GM13977 (cell line): ENCODE data around the gene UCK2.

Source experiments
- DNase-seq: peaks from one replicate; pipeline ENCODE4 v3.0.0; 2012; ENCODE audit warnings: low spot score
- in situ Hi-C: fragments of 300-500 bp; cut with MboI; formaldehyde crosslinking; loops from one replicate; pipeline ENCODE4 v1.12.0; 2022; ENCODE audit warnings: low sequenced_read_pairs, low pct_unique_long_range_greater_than_20kb, mixed read lengths, inconsistent platforms; ENCODE audit not compliant: unreplicated experiment
- TF ChIP-seq, protein P1 (sequence below): IDR thresholded peaks from 2 replicates; pipeline ENCODE4 v1.5.1; 2012; ENCODE audit warnings: mild to moderate bottlenecking, control low read depth; ENCODE audit not compliant: insufficient read depth; ENCODE audit errors: extremely low read depth, missing control alignments

UCK2 gene

DNA sequence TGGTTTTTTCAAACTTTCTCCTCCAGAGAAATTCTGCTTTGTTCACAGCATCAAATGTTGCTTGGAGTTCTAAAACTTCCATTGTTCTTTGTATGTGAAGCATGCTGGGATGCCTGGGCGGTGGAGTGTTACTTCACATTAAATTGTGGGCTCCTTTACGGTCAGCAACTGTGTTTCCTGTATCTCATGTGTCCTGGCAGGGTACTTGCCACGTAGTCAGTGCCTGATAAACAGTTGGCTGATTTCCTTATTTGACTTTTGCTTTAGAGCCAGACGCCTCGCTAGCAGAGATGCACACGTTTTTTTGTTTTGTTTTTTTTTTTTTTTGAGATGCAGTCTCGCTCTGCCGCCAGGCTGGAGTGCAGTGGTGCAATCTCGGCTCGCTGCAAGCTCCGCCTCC lies 96.7 kb downstream of the UCK2 start:
- in situ Hi-C loops, result no loop called here
- TF ChIP-seq, protein P1, sequence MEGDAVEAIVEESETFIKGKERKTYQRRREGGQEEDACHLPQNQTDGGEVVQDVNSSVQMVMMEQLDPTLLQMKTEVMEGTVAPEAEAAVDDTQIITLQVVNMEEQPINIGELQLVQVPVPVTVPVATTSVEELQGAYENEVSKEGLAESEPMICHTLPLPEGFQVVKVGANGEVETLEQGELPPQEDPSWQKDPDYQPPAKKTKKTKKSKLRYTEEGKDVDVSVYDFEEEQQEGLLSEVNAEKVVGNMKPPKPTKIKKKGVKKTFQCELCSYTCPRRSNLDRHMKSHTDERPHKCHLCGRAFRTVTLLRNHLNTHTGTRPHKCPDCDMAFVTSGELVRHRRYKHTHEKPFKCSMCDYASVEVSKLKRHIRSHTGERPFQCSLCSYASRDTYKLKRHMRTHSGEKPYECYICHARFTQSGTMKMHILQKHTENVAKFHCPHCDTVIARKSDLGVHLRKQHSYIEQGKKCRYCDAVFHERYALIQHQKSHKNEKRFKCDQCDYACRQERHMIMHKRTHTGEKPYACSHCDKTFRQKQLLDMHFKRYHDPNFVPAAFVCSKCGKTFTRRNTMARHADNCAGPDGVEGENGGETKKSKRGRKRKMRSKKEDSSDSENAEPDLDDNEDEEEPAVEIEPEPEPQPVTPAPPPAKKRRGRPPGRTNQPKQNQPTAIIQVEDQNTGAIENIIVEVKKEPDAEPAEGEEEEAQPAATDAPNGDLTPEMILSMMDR, result no peak
- no peak for DNase-seq

DNA sequence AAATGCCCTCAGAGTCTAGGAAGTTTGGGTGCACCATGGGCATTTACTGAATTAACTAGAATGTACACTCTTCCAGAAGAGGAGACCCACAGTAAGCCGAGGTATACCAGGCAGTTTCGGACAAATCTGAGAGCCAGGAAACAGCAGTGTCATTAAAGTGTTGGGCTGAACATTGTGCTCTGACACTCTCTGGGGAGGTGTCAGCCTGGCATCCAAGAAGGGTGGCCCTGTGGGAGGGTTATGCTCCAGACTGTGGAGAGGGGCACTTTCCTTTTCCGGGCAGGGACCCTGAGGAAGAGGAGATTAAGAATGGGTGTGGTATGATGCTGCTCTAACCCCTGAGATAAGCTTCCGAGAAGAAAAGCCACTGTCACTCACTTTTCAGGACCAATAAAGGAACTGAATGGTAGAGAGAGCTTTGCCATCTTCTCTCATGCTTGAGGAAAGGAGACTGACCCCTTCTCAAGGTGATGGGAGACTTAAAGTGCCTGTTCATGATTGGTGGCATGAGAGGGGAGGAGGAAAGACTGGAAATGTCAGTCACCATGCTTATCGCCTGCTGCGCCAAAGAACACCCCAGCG lies 98.2 kb downstream of the UCK2 start:
- TF ChIP-seq, protein P1, result no peak
- in situ Hi-C loops, result no loop called here
- DNase-seq, result no peak

DNA sequence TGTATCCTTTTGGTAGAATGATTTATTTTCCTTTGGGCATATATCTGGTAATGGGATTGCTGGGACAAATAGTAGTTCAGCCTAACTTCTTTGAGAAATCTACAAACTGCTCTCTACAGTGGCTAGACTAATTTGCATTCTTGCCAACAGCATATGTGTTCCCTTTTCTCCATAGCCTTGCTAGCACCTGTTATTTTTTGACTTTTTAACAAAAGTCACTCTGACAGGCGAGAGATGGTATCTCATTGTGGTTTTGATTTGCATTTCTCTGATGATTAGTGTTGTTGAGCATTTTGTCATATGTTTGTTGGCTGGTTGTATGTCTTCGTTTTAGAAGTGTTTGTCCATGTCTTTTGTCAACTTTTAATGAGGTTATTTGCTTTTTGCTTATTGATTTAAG lies 99.8 kb downstream of the UCK2 start:
- in situ Hi-C loops, result no loop called here
- no peak for DNase-seq
- TF ChIP-seq, protein P1, result no peak

DNA sequence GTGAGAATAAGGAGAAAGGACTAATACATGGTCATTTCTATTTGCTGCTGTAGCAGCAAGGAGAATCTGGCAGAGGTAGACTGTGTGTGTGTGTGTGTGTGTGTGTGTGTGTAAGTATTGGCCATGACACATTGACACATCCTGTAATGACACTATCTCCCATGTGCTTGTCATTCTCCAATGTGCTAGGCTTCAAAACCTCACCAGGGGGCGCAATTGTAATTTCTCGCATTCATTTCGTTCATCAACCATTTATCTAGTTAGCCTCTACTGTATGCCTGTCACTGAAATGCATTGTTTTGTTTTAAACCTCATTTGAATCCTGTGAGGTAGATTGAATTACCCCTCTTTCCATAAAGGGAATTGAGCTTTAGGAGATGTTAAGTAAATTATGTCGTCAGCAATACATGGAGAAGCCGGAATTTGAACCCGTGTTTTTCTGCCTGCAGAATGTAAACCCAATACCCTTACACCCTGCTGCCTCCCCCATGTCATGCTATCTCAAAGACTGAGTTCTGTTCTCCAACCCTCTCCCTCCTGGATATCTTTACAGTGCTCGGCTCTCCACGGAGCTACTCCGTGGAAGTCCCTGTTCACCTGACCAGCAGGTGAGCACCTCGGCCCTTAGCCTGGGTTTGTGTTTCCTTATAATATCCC lies 100.8 kb downstream of the UCK2 start:
- DNase-seq, result peak; percentile 77
- TF ChIP-seq, protein P1, result peak; percentile 79
- in situ Hi-C loops, result no loop called here

DNA sequence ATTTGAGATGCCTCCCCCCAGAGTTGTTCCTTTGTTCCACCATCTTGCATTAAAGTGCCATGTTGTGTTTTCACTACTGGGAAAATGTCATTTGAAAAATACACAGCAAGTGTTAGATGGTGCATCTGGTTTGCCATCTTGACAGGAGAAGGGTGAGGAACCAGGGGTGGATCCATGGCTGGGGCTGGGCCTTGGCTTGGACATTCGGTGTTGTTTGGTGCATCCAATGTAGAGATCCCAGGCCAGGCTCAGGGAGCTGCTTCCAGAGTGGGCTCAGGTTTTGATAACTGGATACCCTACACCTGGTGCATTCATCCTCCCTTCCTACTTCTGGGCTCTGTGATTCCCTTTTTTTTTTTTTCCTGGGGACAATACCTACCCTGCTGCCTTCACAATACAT lies 103.5 kb downstream of the UCK2 start:
- in situ Hi-C loops, result loop anchor here (10.0 kb wide), 1 partner anchor 504 kb away; no protein-coding TSS in a partner anchor
- DNase-seq, result no peak
- TF ChIP-seq, protein P1, result no peak

DNA sequence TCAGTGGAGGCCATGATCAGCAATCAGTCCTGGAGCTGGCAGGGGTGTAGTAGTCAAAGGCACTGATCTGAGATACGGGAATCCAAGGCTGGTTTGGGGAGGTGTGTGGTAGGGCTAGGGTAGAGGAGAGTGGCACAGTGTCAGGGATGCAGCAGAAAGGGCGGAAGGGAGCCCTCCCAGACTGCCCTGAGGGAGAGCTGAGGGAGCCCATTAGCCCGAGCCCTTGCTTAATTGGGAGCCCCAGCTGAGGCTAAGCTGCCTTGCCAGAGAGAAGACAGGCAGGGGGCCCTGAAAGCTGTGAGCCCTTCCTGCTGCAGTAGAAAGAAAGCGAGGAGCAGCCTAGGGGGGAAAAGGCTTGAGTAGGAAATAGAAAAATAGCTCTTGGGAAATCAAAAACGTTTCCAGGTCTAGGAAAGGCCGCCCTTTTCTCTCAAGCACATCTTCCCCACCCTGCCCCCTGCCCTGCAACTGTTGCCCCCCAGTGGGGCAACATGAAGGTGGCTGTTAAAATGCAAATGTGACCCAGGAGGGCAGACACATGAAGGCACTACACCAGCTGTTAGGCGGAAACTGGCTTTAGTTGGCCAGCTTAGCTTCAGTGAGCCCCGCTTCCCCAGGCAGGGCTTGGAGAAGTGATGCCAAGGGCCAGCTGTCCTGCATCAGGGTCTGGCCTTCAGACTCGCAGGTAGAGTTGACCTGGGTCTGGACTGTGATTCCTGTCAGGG lies 106.2 kb downstream of the UCK2 start:
- no peak for DNase-seq
- TF ChIP-seq, protein P1, result no peak
- in situ Hi-C loops, result loop anchor here (10.0 kb wide), 1 partner anchor 501 kb away; no protein-coding TSS in a partner anchor
